Right atrium auricular region (tissue), 2 donors: ENCODE results near the gene TMEM201. TPM values are rescaled to one million over a fixed set of nuclear protein-coding genes. Genes with fewer than 3 reads are reported as not detected.

Experiments used
- DNase-seq: peaks from one replicate; pipeline ENCODE4 v3.0.0-alpha.2; 2019; ENCODE audit warnings: low spot score
- H3K27ac ChIP-seq, 2 donors: fragments of 200-600 bp; sonication (generic); 1 replicate in 1 of 2; 2 replicates in 1 of 2; pipeline ENCODE4 v1.5.1; 2016 to 2019
- H3K27me3 ChIP-seq, 2 donors: fragments of 200-600 bp; sonication (generic); one replicate each; pipeline versions ENCODE4 v1.5.1 to v1.6.0; 2017 to 2019
- H3K36me3 ChIP-seq: fragments of 200-600 bp; sonication (generic); one replicate; pipeline ENCODE4 v1.5.1; 2016
- H3K4me1 ChIP-seq, 2 donors: fragments of 200-600 bp; sonication (generic); one replicate each; pipeline versions ENCODE4 v1.5.1 to v1.6.0; 2017 to 2019
- H3K4me3 ChIP-seq, 2 donors: fragments of 200-600 bp; sonication (generic); 1 replicate in 1 of 2; 2 replicates in 1 of 2; pipeline ENCODE4 v1.5.1; 2017 to 2019; ENCODE audit warnings: mild to moderate bottlenecking in 1 of 2, moderate library complexity in 1 of 2
- H3K9me3 ChIP-seq, 2 donors: fragments of 200-600 bp; sonication (generic); one replicate each; pipeline ENCODE4 v1.5.1; 2019
- CTCF ChIP-seq, 2 donors: fragments of 200-600 bp; sonication (generic); IDR thresholded peaks; one replicate each; pipeline ENCODE4 v1.5.1; 2019; ENCODE audit warnings: antibody characterized with exemption in 2 of 2
- total RNA-seq, 2 donors: library from RNA; depleted of rRNA; stranded (reverse); fragments of >200 nt; gene quantifications; one replicate each; pipeline ENCODE4 v1.1.0, GENCODE V29; 2016

Gene TMEM201
- total RNA-seq, 2 donors from 2014 or later: 17.2 to 18.6 TPM

- no peak overlapping the region for H3K4me3 ChIP-seq
- H3K27me3 ChIP-seq: no peaks in the 10 kb centered on the region
- H3K9me3 ChIP-seq: no peaks in the 10 kb centered on the region
- DNase-seq: no peak
- H3K36me3 ChIP-seq: peaks cover 13% of the 10 kb centered on the region
- peak overlapping the region in 1 of 2 donors; percentile 0 for H3K27ac ChIP-seq
- H3K4me1 ChIP-seq: peaks cover 0 to 63% of the 10 kb centered on the region in 2 donors
- TF ChIP-seq CTCF (IDR thresholded peaks at IDR 0.05): no peak
Observed at GRCh38 chr1:9595968-9596340, 7.2 kb downstream of the TMEM201 start.

- no peak for DNase-seq
- no peaks in the 10 kb centered on the region for H3K27me3 ChIP-seq
- H3K27ac ChIP-seq: peak overlapping the region in 1 of 2 donors; percentile 0
- no peaks in the 10 kb centered on the region for H3K9me3 ChIP-seq
- H3K4me3 ChIP-seq: no peak overlapping the region
- peaks cover 19% of the 10 kb centered on the region for H3K36me3 ChIP-seq
- peaks cover 0 to 57% of the 10 kb centered on the region in 2 donors for H3K4me1 ChIP-seq
- TF ChIP-seq CTCF (IDR thresholded peaks at IDR 0.05): no peak
Observed at GRCh38 chr1:9596415-9597123, 7.9 kb downstream of the TMEM201 start.

GRCh38 chr1:9597361-9598315 lies 8.9 kb downstream of the TMEM201 start:
- Histone ChIP-seq H3K27ac (no peak overlapping the region), H3K9me3 (no peaks in the 10 kb centered on the region), H3K4me1 (peaks cover 0 to 46% of the 10 kb centered on the region in 2 donors), H3K27me3 (no peaks in the 10 kb centered on the region), H3K4me3 (no peak overlapping the region), H3K36me3 (peaks cover 30% of the 10 kb centered on the region)
- TF ChIP-seq CTCF (IDR thresholded peaks at IDR 0.05): no peak
- DNase-seq: no peak

- no peak overlapping the region for H3K4me3 ChIP-seq
- H3K36me3 ChIP-seq: peaks cover 36% of the 10 kb centered on the region
- peaks cover 0 to 39% of the 10 kb centered on the region in 2 donors for H3K4me1 ChIP-seq
- H3K9me3 ChIP-seq: no peaks in the 10 kb centered on the region
- no peaks in the 10 kb centered on the region for H3K27me3 ChIP-seq
- no peak for TF ChIP-seq CTCF (IDR thresholded peaks at IDR 0.05)
- DNase-seq: no peak
- H3K27ac ChIP-seq: no peak overlapping the region
Observed at GRCh38 chr1:9598316-9598700, 9.6 kb downstream of the TMEM201 start.

GRCh38 chr1:9599741-9600140 lies 11.0 kb downstream of the TMEM201 start:
- Histone ChIP-seq H3K27ac (no peak overlapping the region), H3K4me1 (peaks cover 0 to 27% of the 10 kb centered on the region in 2 donors), H3K4me3 (no peak overlapping the region), H3K9me3 (no peaks in the 10 kb centered on the region), H3K27me3 (no peaks in the 10 kb centered on the region), H3K36me3 (peaks cover 36% of the 10 kb centered on the region)
- TF ChIP-seq CTCF (IDR thresholded peaks at IDR 0.05): no peak
- DNase-seq: no peak
